ENCODE results near the gene VWA3A. TPM values are rescaled to one million over a fixed set of nuclear protein-coding genes. Genes with fewer than 3 reads are reported as not detected.

The VWA3A gene
- total RNA-seq, 1 experiment from 2014 or later, result not detected

GRCh38 chr16:22138482-22138881, 46.1 kb downstream of the VWA3A start:
- ATAC-seq (no peak), DNase-seq (ENCODE audit: low read depth, low spot score) (no peak)
- intact Hi-C loops (cut with micrococcal nuclease; ENCODE audit: unreplicated experiment) (no loop called here), in situ Hi-C loops (cut with HindIII; ENCODE audit: low pct_unique_long_range_greater_than_20kb, low sequenced_read_pairs) (no loop called here)
- ChIA-PET CTCF (no interaction called here), POLR2A (no interaction called here)
- Histone ChIP-seq H3K9me3 (ENCODE audit: control insufficient read depth, insufficient read depth, low read depth, low read length) (no peaks in the 10 kb centered on the region), H3K4me3 (ENCODE audit: low read depth in 2 of 2, low read length in 2 of 2) (no peak overlapping the region), H3K36me3 (ENCODE audit: control insufficient read depth, insufficient read depth, low read length) (no peaks in the 10 kb centered on the region), H3K27me3 (ENCODE audit: control insufficient read depth, insufficient read depth, low read length) (peaks cover 4% of the 10 kb centered on the region), H3K4me1 (ENCODE audit: control insufficient read depth, insufficient read depth, low read length) (no peaks in the 10 kb centered on the region), H3K27ac (ENCODE audit: low read length) (no peak overlapping the region)
- BruUV-seq (replicated peaks), result no TSS peak
- no peak for TF ChIP-seq POLR2AphosphoS5 (IDR thresholded peaks at IDR 0.05; ENCODE audit: low read depth, low read length)
- TF ChIP-seq SIN3A (IDR thresholded peaks at IDR 0.05; ENCODE audit: borderline replicate concordance, insufficient read depth, low read depth, low read length), result no peak
- TF ChIP-seq REST (IDR thresholded peaks at IDR 0.05; ENCODE audit: insufficient read depth in 1 of 2, low read depth in 2 of 2, low read length in 1 of 2), result no peak
- TF ChIP-seq CTCF (IDR thresholded peaks at IDR 0.05), result no peak
- TF ChIP-seq TCF7L2 (IDR thresholded peaks at IDR 0.05; ENCODE audit: low read depth, low read length), result no peak

- ATAC-seq (no peak), DNase-seq (ENCODE audit: low read depth, low spot score) (no peak)
- ChIA-PET POLR2A (no interaction called here), CTCF (no interaction called here)
- Histone ChIP-seq H3K4me3 (ENCODE audit: low read depth in 2 of 2, low read length in 2 of 2) (no peak overlapping the region), H3K27ac (ENCODE audit: low read length) (no peak overlapping the region), H3K36me3 (ENCODE audit: control insufficient read depth, insufficient read depth, low read length) (no peaks in the 10 kb centered on the region), H3K9me3 (ENCODE audit: control insufficient read depth, insufficient read depth, low read depth, low read length) (no peaks in the 10 kb centered on the region), H3K27me3 (ENCODE audit: control insufficient read depth, insufficient read depth, low read length) (peaks cover 4% of the 10 kb centered on the region), H3K4me1 (ENCODE audit: control insufficient read depth, insufficient read depth, low read length) (no peaks in the 10 kb centered on the region)
- in situ Hi-C loops (cut with HindIII; ENCODE audit: low pct_unique_long_range_greater_than_20kb, low sequenced_read_pairs), result no loop called here
- BruUV-seq (replicated peaks), result no TSS peak
- intact Hi-C loops (cut with micrococcal nuclease; ENCODE audit: unreplicated experiment), result no loop called here
- TF ChIP-seq TCF7L2 (IDR thresholded peaks at IDR 0.05; ENCODE audit: low read depth, low read length), result no peak
- no peak for TF ChIP-seq CTCF (IDR thresholded peaks at IDR 0.05)
- TF ChIP-seq SIN3A (IDR thresholded peaks at IDR 0.05; ENCODE audit: borderline replicate concordance, insufficient read depth, low read depth, low read length), result no peak
- no peak for TF ChIP-seq POLR2AphosphoS5 (IDR thresholded peaks at IDR 0.05; ENCODE audit: low read depth, low read length)
- TF ChIP-seq REST (IDR thresholded peaks at IDR 0.05; ENCODE audit: insufficient read depth in 1 of 2, low read depth in 2 of 2, low read length in 1 of 2), result no peak
Observed at GRCh38 chr16:22139008-22139407, 46.7 kb downstream of the VWA3A start.

All from Panc1 (cell line).